Measurements from ENCODE around the gene ZNF664.
A peak's percentile ranks its signal among the peaks of the same experiment; 100 is the strongest.

ZNF664 gene

DNA sequence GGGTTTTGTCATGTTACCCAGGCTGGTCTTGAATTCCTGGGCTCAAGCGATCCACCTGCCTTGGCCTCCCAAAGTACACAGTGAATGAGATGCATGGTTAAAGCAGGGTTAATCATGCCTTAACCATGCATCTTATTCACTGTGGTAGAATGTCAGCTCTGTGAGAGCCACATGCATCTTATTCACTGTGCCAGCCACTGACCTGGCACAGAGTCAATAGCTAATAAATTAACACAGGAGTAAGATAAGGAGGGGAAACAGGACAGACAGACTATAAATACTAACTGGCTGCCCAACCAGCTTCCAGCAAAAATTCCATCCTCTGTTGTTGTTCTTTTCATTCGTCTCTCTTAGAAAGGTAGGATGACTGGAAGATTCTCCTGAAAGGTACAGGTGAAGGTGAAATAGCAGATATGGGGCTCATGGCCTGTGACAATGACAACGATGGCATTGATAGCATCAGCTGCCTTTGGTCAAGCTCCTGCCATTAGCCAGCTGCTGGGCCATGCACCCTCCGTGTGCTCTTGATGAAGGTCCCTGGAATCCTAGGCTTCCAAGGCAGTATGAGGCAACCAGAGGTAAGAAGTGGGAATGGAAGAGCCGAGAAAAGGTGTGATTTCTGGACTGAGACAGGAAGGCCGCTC, 76.6 kb downstream of the ZNF664 start:
- no peaks in the 10 kb centered on the region for H3K27me3 Mint-ChIP-seq (ENCODE audit: low read depth)
- peaks cover 29% of the 10 kb centered on the region for H3K9me3 Mint-ChIP-seq
- H3K4me1 Mint-ChIP-seq: peaks cover 29% of the 10 kb centered on the region
- TF ChIP-seq, protein P1, sequence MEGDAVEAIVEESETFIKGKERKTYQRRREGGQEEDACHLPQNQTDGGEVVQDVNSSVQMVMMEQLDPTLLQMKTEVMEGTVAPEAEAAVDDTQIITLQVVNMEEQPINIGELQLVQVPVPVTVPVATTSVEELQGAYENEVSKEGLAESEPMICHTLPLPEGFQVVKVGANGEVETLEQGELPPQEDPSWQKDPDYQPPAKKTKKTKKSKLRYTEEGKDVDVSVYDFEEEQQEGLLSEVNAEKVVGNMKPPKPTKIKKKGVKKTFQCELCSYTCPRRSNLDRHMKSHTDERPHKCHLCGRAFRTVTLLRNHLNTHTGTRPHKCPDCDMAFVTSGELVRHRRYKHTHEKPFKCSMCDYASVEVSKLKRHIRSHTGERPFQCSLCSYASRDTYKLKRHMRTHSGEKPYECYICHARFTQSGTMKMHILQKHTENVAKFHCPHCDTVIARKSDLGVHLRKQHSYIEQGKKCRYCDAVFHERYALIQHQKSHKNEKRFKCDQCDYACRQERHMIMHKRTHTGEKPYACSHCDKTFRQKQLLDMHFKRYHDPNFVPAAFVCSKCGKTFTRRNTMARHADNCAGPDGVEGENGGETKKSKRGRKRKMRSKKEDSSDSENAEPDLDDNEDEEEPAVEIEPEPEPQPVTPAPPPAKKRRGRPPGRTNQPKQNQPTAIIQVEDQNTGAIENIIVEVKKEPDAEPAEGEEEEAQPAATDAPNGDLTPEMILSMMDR (IDR thresholded peaks at IDR 0.05; ENCODE audit: unreplicated experiment in 3 of 3): no peak
- H3K27ac Mint-ChIP-seq: no peak overlapping the region
- H3K4me3 Mint-ChIP-seq: no peak overlapping the region
- peaks cover 38% of the 10 kb centered on the region for H3K36me3 Mint-ChIP-seq (ENCODE audit: low read depth)

DNA sequence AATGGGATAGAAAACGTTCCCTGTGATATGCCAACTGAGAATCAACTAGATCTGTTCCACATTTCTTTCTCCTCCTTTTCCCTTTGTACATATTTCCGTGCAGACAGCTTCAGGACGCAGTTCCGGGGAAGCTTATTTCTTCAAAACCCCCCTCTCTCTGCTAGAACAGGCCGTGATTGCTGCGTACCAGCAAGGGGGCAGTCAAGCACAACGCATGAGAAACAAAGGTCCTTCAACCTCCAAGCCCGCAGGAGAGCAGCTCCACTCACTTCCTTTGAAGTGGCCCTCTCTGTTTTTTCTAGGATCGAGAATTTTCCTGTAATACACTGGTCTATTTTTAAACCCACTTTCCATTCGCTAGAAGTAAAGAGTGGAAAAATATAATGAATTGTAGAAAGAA, 80.8 kb downstream of the ZNF664 start:
- H3K9me3 Mint-ChIP-seq: peaks cover 7% of the 10 kb centered on the region

DNA sequence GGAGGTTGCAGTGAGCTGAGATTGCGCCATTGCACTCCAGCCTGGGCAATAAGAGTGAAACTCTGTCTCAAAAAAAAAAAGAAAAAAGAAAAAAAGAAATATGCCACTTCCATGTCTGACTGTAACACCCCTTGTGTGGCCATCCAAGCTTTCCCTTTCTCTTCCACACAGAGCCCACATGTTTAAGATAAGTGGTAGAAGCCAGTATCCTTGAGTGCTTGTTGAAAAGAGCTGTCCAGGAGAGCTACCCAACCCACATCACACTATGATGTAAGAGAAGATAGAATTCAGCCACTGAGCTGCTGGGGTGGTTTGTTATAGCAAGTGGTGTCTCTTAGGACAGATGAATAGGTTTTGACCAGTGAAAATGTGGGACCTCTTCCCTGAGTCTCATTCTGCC, 82.1 kb downstream of the ZNF664 start:
- H3K4me3 Mint-ChIP-seq: no peak overlapping the region

More for the DNA sequence above, 80.8 kb downstream of the ZNF664 start:
- Mint-ChIP-seq H3K4me3 (no peak overlapping the region), H3K36me3 (ENCODE audit: low read depth) (peaks cover 14% of the 10 kb centered on the region), H3K27ac (peak overlapping the region; percentile 62 to 79 (median 75)), H3K27me3 (ENCODE audit: low read depth) (no peaks in the 10 kb centered on the region), H3K4me1 (peaks cover 29% of the 10 kb centered on the region)
- TF ChIP-seq, protein P1 (IDR thresholded peaks at IDR 0.05; ENCODE audit: unreplicated experiment in 3 of 3): peak; percentile 65 to 74 (median 67)

DNA sequence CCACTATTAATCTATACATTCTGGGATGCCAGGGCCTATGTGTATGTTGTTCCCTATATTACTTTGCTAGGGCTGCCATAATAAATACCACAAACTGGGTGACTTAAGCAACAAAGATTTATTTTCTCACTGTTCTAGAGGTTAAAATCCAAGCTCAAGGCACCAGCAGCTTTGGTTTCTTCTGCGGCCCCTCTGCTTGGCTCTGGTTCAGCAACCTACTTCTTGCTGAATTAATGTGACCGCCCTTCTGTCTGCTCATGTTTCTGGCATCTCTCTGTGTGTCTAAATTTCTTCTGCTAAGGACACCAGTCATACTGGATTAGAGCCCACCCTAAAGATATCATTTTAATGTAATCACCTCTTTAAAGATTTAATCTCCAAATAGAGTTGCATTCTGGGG, 84.7 kb downstream of the ZNF664 start:
- TF ChIP-seq, protein P1 (IDR thresholded peaks at IDR 0.05; ENCODE audit: unreplicated experiment in 3 of 3): no peak
- H3K27me3 Mint-ChIP-seq (ENCODE audit: low read depth): no peaks in the 10 kb centered on the region
- H3K27ac Mint-ChIP-seq: peak overlapping the region; percentile 23 to 70 (median 56)
- no peak overlapping the region for H3K4me3 Mint-ChIP-seq
- no peaks in the 10 kb centered on the region for H3K9me3 Mint-ChIP-seq
- H3K4me1 Mint-ChIP-seq: peaks cover 29% of the 10 kb centered on the region
- H3K36me3 Mint-ChIP-seq (ENCODE audit: low read depth): no peaks in the 10 kb centered on the region

More for the DNA sequence above, 82.1 kb downstream of the ZNF664 start:
- peaks cover under 1% of the 10 kb centered on the region for H3K9me3 Mint-ChIP-seq
- TF ChIP-seq, protein P1 (IDR thresholded peaks at IDR 0.05; ENCODE audit: unreplicated experiment in 3 of 3): no peak
- peaks cover 29% of the 10 kb centered on the region for H3K4me1 Mint-ChIP-seq
- H3K36me3 Mint-ChIP-seq (ENCODE audit: low read depth): peaks cover 2% of the 10 kb centered on the region
- H3K27ac Mint-ChIP-seq: no peak overlapping the region
- H3K27me3 Mint-ChIP-seq (ENCODE audit: low read depth): no peaks in the 10 kb centered on the region

DNA sequence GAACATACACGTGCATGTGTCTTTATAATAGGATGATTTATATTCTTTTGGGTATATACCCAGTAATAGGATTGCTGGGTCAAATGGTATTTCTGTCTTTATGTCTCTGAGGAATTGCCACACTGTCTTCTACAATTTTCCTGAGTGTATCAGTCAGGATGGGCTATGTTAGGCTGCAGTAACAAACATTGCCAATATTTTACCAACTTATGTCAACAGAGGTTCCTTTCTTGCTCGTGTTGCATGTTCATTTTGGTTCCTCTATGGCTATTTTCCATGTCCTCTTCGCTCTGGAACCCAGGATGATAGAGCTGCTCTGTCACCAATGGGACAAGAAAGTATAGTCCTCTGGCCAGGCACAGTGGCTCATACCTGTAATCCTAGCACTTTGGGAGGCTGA, 86.7 kb downstream of the ZNF664 start:
- TF ChIP-seq, protein P1 (IDR thresholded peaks at IDR 0.05; ENCODE audit: unreplicated experiment in 3 of 3): no peak
- Mint-ChIP-seq H3K27me3 (ENCODE audit: low read depth) (no peaks in the 10 kb centered on the region), H3K36me3 (ENCODE audit: low read depth) (no peaks in the 10 kb centered on the region), H3K27ac (no peak overlapping the region), H3K4me1 (peaks cover 19% of the 10 kb centered on the region), H3K9me3 (peaks cover 6% of the 10 kb centered on the region), H3K4me3 (no peak overlapping the region)

Data from nephron (organoid).